ENCODE measurements around the gene YDJC. TPM values are rescaled to one million over a fixed set of nuclear protein-coding genes. Genes with fewer than 3 reads are reported as not detected.
A peak's percentile ranks its signal among the peaks of the same experiment; 100 is the strongest.
"Not testable (repeated sequence)": the region's sequence is repeated elsewhere in the genome, so short reads cannot be mapped to it uniquely, and the experiment has no call there.

Gene YDJC
- total RNA-seq, 1 donor from 2014 or later: 123 TPM

DNA sequence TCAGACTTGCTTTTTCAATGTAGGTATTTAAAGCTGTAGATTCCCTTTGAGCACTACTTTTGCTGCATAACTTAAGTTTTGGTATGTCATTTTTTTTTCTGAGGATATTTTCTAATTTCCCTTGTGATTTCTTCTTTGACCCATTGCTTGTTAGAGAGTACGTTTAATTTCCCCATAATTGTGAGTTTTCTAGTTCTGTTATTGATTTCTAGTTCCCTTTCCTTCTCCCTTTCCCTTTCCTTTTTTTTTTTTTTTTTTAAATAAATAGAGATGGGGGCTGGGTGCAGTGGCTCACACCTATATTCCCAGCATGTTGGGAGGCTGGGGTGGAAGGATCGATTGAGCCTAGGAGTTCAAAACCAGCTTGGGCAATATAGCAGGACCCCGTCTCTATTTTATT, 31.5 kb downstream of the YDJC start:
- TF ChIP-seq, protein P1, sequence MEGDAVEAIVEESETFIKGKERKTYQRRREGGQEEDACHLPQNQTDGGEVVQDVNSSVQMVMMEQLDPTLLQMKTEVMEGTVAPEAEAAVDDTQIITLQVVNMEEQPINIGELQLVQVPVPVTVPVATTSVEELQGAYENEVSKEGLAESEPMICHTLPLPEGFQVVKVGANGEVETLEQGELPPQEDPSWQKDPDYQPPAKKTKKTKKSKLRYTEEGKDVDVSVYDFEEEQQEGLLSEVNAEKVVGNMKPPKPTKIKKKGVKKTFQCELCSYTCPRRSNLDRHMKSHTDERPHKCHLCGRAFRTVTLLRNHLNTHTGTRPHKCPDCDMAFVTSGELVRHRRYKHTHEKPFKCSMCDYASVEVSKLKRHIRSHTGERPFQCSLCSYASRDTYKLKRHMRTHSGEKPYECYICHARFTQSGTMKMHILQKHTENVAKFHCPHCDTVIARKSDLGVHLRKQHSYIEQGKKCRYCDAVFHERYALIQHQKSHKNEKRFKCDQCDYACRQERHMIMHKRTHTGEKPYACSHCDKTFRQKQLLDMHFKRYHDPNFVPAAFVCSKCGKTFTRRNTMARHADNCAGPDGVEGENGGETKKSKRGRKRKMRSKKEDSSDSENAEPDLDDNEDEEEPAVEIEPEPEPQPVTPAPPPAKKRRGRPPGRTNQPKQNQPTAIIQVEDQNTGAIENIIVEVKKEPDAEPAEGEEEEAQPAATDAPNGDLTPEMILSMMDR (conservative IDR thresholded peaks at IDR 0.05; ENCODE audit: low read depth, low read length): no peak
- DNase-seq (ENCODE audit: low read depth): no peak
- H3K4me3 ChIP-seq (ENCODE audit: low read depth, low read length): no peak overlapping the region

DNA sequence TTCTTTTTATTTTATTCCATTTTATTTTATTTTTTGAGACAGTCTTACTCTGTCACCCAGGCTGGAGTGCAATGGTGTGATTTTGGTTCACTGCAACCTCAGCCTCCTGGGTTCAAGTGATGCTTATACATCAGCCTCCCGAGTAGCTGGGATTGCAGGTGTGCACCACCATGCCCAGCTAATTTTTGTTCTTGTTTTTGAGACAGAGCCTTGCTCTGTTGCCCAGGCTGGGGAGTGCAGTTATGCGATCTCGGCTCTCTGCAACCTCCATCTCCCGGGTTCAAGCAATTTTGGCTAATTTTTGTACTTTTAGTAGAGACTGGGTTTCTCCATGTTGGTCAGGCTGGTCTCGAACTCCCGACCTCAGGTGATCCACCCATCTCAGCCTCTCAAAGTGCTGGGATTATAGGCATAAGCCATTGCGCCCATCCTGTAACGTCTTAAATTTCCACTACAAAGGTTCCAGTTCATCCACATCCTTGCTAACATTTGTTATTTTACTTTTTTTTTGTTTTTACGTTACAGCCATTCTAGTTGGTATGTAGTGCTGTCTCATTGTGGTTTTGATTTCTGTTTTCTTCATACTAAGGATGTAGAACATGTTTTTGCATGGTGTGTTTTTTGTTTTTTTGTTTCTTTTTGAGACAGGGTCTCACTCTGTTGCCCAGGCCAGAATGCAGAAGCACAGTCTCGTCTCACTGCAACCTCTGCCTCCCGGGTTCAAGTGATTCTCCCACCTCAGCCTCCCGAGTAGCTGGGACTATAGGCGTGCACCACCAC, 33.3 kb downstream of the YDJC start:
- H3K4me3 ChIP-seq (ENCODE audit: low read depth, low read length); DNase-seq (ENCODE audit: low read depth): not testable (repeated sequence)

DNA sequence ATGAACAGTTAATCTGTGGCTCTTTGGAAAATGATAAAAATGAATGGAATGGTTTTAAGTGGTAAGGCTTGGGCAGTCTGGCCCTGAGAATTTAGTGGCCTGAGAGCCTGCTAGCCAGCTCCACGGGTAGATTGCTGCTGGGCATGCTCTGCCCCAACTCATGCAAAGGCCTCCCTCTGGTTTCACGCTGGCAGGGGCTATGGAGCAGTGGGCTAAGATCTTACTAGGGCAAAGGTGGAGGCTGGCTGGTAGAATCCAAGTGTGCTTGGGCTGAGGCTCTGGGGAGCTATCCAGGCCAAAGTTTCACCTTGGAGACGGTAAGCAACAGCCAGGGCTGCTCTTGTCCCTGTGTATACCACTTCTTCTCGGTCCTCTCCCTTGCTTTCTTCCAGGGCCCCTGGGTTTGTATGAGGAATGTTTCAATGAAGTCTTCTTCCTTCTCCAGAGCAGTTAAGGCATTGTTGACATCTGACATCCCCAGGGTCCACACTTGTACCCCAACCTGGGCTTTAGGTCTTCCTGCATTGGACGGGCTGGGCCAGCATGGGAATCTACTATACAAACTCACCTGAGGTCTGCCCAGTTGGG, 34.9 kb downstream of the YDJC start:
- no peak overlapping the region for H3K4me3 ChIP-seq (ENCODE audit: low read depth, low read length)
- TF ChIP-seq, protein P1 (conservative IDR thresholded peaks at IDR 0.05; ENCODE audit: low read depth, low read length): no peak
- DNase-seq (ENCODE audit: low read depth): no peak

DNA sequence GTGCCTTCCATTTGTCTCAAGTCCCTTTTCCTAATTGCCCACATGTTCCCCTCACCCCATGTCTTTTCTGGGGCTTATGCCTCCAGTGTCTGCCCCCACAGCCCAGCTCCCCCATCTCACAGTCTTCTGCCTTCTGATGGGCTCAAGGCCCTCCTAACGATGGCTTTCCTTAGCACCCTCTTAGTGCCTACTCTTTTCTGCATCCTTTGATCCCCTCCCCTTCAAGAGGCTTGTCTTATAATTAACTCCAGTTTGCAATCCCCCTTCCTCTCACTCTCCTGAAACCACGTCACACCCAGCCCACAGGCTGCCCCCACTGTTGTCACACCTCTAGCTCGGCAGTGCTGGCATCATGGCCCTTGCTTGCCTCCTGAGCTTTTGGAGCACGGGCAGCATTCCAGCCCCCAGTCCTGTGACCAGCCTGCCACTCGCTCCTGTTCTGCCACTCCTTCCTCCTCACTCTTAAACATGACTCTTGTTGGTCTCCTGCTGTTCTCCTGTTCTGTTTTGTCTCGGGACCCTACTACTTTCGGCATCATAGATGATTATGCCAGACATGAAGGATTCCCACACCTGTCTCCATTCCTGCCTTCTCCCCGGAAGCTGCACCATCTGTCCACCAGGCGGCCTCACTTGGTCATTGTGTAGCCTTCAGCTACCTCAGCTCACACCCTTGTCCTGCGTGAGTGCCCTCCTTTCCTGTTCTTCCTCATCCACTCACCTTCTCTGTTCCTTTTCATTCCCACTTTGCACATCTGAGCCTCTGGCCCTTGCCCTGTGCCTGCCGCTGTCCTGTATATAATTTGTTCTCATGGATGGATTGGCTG, 36.2 kb downstream of the YDJC start:
- no peak overlapping the region for H3K4me3 ChIP-seq (ENCODE audit: low read depth, low read length)
- DNase-seq (ENCODE audit: low read depth): no peak
- TF ChIP-seq, protein P1 (conservative IDR thresholded peaks at IDR 0.05; ENCODE audit: low read depth, low read length): peak; percentile 59

DNA sequence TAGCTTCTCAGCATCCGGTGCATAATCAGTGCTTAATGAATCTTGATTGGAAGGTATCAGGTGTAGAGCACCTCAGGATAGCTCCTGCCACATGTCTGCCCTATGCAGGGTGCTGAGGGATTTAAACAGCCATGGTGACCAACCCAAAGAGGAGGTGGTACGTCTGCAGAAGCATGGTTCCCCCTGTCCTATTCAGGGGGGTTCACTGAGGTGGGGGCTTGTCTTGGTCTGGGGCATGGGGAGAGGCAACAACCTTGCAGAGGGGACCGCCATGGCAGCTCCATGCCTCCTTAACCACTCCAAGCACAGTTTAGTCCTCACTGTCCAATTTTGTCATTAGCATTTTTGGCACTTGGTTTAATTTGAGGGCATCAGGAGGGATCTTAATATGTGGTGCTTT, 37.4 kb downstream of the YDJC start:
- TF ChIP-seq, protein P1 (conservative IDR thresholded peaks at IDR 0.05; ENCODE audit: low read depth, low read length): no peak
- H3K4me3 ChIP-seq (ENCODE audit: low read depth, low read length): no peak overlapping the region
- DNase-seq (ENCODE audit: low read depth): no peak

DNA sequence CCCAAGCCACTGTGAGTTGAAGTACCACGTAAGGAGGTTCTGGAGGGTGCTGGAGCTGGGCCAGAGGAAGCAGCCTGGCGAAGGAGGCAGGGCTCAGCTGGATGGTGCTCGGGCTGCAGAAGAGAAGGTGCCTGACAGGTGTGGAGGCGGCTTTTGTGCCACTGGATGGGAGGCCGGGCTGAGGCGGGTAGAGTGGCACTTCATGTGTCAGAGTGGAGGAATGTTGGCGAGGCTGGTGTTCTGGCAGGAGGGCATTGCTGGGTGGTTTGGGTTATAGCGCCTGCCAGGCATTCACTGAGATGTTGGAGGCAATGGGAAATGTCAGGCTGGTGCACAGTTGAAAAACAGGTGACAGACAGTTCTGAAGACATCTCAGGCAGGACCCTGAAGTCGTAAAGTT, 38.1 kb downstream of the YDJC start:
- DNase-seq (ENCODE audit: low read depth): no peak
- TF ChIP-seq, protein P1 (conservative IDR thresholded peaks at IDR 0.05; ENCODE audit: low read depth, low read length): no peak
- no peak overlapping the region for H3K4me3 ChIP-seq (ENCODE audit: low read depth, low read length)

Measured in epithelial cell of proximal tubule (primary cell).